Measurements from ENCODE around the gene IPO4. TPM values are rescaled to one million over a fixed set of nuclear protein-coding genes. Genes with fewer than 3 reads are reported as not detected.

The IPO4 gene
- total and polyA plus RNA-seq, 2 of the 13 experiments (the other 11 are each of a cell fraction or from before 2014, with no cell fraction given): 39.0 to 179 TPM

DNA sequence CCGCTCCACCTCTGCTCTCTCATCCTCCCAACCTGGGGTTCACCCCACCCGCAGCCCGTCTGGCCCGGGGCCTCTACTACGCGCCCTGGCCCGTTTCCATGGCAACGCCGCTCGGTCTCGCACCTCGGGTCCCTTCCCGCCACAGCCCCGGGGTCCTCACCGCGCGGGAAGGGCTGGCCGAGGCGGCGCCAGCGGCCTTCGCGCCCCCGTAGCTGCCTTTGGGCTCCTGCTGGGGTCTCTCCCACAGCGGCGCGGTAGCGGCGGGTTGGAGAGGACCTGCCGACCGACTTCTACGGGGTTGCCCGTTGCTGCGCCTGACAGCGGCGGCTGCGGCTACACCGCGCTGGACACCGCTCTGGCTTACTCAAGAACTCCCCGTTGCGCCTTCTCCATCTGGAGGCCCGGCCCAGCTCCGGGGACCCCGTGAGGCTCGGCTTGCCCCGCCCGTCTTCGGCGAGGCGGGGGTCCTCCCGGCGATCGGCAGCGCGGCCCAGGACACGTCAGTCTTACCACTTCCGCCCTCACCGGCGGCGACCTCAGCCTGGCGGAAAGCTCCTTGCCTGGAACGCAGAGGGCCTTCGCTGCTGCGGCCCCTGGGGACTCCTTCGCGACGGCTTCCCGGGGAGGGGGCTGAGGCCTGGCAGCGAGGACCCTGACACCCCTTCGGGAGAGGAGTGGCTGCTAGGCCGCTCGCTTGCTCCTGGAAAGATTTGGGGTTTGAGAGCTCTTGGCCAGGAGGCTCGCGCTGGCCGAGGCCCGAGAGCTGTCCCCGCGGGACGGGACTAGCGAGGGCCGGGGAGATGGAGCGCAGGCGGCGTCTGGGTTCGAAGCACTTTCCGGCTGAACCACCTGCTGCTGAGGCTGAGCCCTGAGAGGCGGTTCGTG is 6.8 kb upstream of the IPO4 start, which contains the start of gene TM9SF1 (continued):
- peak; percentile 72 for TF ChIP-seq ZFP37 (CRISPR knock-in tag; IDR thresholded peaks at IDR 0.05; ENCODE audit: borderline replicate concordance)
- peak; percentile 97 for TF ChIP-seq ETV6 (CRISPR knock-in tag; conservative IDR thresholded peaks at IDR 0.05)
- peak; percentile 99 for TF ChIP-seq RARG (CRISPR knock-in tag; IDR thresholded peaks at IDR 0.05; ENCODE audit: low read depth)
- TF ChIP-seq, protein P1, sequence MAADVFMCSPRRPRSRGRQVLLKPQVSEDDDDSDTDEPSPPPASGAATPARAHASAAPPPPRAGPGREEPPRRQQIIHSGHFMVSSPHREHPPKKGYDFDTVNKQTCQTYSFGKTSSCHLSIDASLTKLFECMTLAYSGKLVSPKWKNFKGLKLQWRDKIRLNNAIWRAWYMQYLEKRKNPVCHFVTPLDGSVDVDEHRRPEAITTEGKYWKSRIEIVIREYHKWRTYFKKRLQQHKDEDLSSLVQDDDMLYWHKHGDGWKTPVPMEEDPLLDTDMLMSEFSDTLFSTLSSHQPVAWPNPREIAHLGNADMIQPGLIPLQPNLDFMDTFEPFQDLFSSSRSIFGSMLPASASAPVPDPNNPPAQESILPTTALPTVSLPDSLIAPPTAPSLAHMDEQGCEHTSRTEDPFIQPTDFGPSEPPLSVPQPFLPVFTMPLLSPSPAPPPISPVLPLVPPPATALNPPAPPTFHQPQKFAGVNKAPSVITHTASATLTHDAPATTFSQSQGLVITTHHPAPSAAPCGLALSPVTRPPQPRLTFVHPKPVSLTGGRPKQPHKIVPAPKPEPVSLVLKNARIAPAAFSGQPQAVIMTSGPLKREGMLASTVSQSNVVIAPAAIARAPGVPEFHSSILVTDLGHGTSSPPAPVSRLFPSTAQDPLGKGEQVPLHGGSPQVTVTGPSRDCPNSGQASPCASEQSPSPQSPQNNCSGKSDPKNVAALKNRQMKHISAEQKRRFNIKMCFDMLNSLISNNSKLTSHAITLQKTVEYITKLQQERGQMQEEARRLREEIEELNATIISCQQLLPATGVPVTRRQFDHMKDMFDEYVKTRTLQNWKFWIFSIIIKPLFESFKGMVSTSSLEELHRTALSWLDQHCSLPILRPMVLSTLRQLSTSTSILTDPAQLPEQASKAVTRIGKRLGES (CRISPR knock-in tag; IDR thresholded peaks at IDR 0.05; ENCODE audit: borderline replicate concordance): peak; percentile 92
- TF ChIP-seq ZNF10 (CRISPR knock-in tag; IDR thresholded peaks at IDR 0.05; ENCODE audit: borderline replicate concordance, low read depth): no peak; the same call in 1 of the 2 replicates
- peak; percentile 100 for TF ChIP-seq YEATS4 (CRISPR knock-in tag; IDR thresholded peaks at IDR 0.05; ENCODE audit: borderline replicate concordance)
- peak; percentile 100 for TF ChIP-seq ZNF510 (CRISPR knock-in tag; IDR thresholded peaks at IDR 0.05; ENCODE audit: low read depth)
- TF ChIP-seq PAF1 (CRISPR knock-in tag; IDR thresholded peaks at IDR 0.05): no peak; the same call in 1 of the 2 replicates
- TF ChIP-seq, protein P2, sequence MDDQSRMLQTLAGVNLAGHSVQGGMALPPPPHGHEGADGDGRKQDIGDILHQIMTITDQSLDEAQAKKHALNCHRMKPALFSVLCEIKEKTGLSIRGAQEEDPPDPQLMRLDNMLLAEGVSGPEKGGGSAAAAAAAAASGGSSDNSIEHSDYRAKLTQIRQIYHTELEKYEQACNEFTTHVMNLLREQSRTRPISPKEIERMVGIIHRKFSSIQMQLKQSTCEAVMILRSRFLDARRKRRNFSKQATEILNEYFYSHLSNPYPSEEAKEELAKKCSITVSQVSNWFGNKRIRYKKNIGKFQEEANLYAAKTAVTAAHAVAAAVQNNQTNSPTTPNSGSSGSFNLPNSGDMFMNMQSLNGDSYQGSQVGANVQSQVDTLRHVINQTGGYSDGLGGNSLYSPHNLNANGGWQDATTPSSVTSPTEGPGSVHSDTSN (CRISPR knock-in tag; IDR thresholded peaks at IDR 0.05; ENCODE audit: borderline replicate concordance): peak; percentile 93
- TF ChIP-seq, protein P3, sequence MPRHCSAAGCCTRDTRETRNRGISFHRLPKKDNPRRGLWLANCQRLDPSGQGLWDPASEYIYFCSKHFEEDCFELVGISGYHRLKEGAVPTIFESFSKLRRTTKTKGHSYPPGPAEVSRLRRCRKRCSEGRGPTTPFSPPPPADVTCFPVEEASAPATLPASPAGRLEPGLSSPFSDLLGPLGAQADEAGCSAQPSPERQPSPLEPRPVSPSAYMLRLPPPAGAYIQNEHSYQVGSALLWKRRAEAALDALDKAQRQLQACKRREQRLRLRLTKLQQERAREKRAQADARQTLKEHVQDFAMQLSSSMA (CRISPR knock-in tag; IDR thresholded peaks at IDR 0.05): peak; percentile 97
- TF ChIP-seq GZF1 (CRISPR knock-in tag; IDR thresholded peaks at IDR 0.05): peak; percentile 95
- TF ChIP-seq, protein P4, sequence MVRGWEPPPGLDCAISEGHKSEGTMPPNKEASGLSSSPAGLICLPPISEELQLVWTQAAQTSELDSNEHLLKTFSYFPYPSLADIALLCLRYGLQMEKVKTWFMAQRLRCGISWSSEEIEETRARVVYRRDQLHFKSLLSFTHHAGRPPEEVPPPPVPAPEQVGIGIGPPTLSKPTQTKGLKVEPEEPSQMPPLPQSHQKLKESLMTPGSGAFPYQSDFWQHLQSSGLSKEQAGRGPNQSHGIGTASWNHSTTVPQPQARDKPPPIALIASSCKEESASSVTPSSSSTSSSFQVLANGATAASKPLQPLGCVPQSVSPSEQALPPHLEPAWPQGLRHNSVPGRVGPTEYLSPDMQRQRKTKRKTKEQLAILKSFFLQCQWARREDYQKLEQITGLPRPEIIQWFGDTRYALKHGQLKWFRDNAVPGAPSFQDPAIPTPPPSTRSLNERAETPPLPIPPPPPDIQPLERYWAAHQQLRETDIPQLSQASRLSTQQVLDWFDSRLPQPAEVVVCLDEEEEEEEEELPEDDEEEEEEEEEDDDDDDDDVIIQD (CRISPR knock-in tag; IDR thresholded peaks at IDR 0.05; ENCODE audit: low read depth): 0 out of 2 replicates have a peak, but pooled peaks have one; percentile 66
- TF ChIP-seq KLF9 (CRISPR knock-in tag; IDR thresholded peaks at IDR 0.05; ENCODE audit: low read depth): peak; percentile 97
- 0 out of 2 replicates have a peak, but pooled peaks have one; percentile 33 for TF ChIP-seq NFE2L2 (IDR thresholded peaks at IDR 0.05; ENCODE audit: low read length)
- TF ChIP-seq FOXP1 (IDR thresholded peaks at IDR 0.05): no peak
- TF ChIP-seq FOXP1 (CRISPR knock-in tag; IDR thresholded peaks at IDR 0.05): peak; percentile 43
- TF ChIP-seq ZNF207 (IDR thresholded peaks at IDR 0.05; ENCODE audit: borderline replicate concordance): no peak
- TF ChIP-seq, protein P5, sequence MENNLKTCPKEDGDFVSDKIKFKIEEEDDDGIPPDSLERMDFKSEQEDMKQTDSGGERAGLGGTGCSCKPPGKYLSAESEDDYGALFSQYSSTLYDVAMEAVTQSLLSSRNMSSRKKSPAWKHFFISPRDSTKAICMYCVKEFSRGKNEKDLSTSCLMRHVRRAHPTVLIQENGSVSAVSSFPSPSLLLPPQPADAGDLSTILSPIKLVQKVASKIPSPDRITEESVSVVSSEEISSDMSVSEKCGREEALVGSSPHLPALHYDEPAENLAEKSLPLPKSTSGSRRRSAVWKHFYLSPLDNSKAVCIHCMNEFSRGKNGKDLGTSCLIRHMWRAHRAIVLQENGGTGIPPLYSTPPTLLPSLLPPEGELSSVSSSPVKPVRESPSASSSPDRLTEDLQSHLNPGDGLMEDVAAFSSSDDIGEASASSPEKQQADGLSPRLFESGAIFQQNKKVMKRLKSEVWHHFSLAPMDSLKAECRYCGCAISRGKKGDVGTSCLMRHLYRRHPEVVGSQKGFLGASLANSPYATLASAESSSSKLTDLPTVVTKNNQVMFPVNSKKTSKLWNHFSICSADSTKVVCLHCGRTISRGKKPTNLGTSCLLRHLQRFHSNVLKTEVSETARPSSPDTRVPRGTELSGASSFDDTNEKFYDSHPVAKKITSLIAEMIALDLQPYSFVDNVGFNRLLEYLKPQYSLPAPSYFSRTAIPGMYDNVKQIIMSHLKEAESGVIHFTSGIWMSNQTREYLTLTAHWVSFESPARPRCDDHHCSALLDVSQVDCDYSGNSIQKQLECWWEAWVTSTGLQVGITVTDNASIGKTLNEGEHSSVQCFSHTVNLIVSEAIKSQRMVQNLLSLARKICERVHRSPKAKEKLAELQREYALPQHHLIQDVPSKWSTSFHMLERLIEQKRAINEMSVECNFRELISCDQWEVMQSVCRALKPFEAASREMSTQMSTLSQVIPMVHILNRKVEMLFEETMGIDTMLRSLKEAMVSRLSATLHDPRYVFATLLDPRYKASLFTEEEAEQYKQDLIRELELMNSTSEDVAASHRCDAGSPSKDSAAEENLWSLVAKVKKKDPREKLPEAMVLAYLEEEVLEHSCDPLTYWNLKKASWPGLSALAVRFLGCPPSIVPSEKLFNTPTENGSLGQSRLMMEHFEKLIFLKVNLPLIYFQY (CRISPR knock-in tag; IDR thresholded peaks at IDR 0.05; ENCODE audit: borderline replicate concordance): peak; percentile 89
- peak; percentile 100 for TF ChIP-seq ZNF138 (CRISPR knock-in tag; IDR thresholded peaks at IDR 0.05; ENCODE audit: low read depth)

All from HepG2 (cell line).